Left renal pelvis (tissue), 4 donors: ENCODE results near the gene ZNF280A. TPM values are rescaled to one million over a fixed set of nuclear protein-coding genes. Genes with fewer than 3 reads are reported as not detected.

Experiments used
- DNase-seq, 4 donors: peaks; one replicate each; pipeline ENCODE4 v3.0.0-alpha.2; 2013; ENCODE audit warnings: low read depth in 4 of 4, low spot score in 3 of 4
- polyA plus RNA-seq, 4 donors: library from polyadenylated mRNA; unstranded; fragments of 120-200 nt; gene quantifications; one replicate each; pipeline ENCODE4 v1.2.1, GENCODE V29; 2013; ENCODE audit not compliant: insufficient read length in 4 of 4

ZNF280A gene, protein sequence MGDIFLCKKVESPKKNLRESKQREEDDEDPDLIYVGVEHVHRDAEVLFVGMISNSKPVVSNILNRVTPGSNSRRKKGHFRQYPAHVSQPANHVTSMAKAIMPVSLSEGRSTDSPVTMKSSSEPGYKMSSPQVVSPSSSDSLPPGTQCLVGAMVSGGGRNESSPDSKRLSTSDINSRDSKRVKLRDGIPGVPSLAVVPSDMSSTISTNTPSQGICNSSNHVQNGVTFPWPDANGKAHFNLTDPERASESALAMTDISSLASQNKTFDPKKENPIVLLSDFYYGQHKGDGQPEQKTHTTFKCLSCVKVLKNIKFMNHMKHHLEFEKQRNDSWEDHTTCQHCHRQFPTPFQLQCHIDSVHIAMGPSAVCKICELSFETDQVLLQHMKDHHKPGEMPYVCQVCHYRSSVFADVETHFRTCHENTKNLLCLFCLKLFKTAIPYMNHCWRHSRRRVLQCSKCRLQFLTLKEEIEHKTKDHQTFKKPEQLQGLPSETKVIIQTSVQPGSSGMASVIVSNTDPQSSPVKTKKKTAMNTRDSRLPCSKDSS
- polyA plus RNA-seq = not detected

DNA sequence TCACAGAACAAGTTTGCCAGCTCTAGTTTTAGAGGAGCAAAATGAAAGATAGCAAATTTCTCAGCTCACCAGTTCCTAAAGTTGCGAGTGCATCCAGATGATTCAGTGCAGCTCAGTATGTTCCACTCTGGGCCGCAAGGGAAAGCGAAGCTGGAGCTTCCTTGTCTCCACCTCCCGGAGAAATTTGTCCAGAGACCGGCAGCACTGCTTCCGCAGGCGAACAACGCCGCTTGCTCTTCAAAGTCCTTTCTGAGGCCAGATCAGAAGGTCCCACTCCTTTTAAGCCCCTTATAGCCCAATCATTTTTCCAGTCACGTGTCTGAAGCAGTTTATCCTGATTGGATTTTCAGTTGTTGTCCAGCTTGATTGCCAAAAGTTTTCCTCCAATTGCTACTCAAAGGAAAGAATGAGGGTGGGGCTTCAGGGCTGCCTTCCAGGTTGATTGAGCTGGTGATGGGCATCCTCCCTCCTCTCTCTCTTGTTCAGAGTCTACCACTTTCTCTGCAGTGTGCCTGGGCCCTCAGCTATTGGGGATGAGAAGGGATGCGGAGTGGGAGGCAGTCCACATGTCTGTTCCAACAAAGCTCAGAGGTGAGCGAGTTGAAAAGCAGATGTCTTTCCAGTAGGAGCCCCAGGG lies at the start of gene ZNF280A:
Gene ZNF280A (minus strand): TSS at position 251 of the 637 bp plus-strand sequence. CDS start 4,640 bp downstream, outside the sequence.
- no peak for DNase-seq

DNA sequence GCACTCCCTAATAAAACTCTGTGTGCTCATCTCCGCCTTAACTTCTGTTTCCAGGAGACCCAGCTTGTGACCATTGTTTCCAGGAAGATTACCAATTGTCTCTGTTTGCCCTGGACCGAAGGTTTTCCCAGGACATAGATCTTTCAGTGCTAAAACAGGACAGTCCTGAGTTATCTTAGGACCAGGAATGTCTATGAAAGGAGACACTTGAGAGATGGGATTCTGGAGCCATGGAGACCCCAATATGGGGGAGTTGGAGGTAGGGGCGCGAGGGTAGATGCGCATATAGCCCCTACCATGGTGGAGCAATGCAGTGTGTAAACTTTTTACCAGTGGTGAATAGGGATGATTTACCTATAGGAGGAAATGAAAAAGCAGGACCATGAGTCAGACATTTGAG lies 49.1 kb upstream of the ZNF280A start:
- no peak for DNase-seq

DNA sequence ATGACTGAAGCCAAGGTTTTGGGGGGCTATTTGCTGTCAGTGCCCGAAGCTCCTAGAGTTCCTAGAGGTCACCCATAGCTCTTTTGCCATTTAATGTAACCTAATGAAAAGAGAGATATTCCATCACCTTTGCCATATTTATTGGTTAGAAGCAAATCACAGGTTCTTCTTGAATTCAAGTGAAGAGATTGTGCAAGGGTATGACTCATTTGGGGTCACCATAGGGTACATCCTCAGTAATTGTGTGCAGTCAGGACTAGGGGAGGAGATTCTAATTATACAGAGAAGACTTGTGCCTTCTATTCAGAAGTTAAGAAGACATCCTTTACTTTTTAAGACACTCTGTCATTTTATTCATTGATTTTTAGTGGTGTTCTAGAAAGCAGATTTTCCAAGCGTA lies 45.9 kb upstream of the ZNF280A start:
- no peak for DNase-seq

DNA sequence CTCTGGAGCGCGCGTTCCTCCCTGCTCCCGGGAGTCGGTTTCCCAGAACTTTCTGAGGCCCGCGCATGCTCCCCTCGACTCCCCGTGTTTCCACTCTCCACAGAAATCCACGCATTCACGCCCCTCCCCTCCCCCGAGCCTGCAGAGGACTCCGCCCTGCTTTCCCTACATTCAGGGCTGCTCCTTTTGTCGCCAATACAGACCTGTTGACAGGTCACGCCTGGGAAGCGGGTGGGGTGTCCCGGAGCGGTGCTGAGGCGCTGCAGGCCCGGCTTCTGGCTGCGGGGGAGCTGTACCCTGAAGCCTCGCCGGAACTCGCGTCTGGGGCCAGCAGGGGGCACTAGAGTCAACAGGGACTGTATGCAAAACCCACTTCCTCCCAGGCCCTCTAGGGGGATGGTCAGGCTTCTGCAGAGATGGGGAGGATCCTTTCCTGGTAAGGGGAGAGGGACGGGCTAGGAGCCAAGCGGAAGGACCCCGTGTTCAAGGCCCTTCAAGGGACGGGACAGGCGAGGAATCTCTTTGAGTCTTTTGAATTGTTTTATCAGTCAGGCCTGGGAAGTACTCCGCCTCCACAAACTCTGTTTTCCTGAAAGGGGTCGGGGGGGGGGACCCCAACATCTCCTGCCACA lies 39.0 kb upstream of the ZNF280A start, which contains the start of gene PRAME:
Gene PRAME (minus strand): TSS at position 294 of the 632 bp plus-strand sequence. CDS start 2,433 bp downstream, outside the sequence.
- peak in 3 of 4 donors; percentile 3 to 12 (median 12) for DNase-seq

DNA sequence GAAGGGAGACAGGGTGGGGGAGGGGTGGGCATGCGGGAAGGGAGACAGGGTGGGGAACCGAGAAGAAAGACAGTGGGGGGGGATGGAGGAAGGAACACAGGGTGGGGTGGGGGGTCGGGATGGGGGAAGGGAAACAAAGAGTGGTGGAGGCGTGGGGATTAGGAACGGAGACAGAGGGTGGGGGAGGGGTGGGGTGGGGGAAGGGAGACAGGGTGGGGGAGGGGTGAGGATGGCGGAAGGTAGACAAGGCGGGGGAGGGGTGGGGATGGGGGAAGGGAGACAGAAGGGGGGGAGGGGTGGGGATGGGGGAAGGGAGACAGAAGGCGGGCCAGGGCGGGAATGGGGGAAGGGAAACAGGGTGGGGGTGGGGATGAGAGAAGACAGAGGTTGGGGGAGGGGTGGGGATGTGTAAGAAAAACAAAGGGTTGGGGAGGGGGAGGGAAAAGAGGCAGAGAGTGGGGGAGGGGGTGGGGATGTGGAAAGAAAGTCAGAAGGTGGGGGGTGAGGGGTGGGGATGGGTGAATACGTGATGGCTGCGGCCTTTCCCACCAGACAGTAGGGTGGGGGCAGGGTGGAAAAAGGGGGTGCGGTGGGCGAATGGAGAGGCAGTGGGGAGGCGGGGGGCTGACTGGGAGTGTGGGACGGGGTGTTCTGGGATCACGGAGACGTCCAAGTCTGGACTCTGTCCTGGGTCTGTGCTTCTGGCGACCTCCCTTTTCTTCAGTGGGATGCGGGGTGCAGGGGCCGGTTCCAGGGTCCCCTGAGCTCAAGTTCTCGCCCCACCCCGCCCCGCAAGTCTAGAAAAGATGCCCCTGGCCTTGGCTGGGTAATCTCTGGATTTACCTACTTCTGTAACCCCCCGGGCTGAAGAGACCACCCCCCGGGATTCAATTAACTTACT lies 38.3 kb upstream of the ZNF280A start:
- DNase-seq = no peak

DNA sequence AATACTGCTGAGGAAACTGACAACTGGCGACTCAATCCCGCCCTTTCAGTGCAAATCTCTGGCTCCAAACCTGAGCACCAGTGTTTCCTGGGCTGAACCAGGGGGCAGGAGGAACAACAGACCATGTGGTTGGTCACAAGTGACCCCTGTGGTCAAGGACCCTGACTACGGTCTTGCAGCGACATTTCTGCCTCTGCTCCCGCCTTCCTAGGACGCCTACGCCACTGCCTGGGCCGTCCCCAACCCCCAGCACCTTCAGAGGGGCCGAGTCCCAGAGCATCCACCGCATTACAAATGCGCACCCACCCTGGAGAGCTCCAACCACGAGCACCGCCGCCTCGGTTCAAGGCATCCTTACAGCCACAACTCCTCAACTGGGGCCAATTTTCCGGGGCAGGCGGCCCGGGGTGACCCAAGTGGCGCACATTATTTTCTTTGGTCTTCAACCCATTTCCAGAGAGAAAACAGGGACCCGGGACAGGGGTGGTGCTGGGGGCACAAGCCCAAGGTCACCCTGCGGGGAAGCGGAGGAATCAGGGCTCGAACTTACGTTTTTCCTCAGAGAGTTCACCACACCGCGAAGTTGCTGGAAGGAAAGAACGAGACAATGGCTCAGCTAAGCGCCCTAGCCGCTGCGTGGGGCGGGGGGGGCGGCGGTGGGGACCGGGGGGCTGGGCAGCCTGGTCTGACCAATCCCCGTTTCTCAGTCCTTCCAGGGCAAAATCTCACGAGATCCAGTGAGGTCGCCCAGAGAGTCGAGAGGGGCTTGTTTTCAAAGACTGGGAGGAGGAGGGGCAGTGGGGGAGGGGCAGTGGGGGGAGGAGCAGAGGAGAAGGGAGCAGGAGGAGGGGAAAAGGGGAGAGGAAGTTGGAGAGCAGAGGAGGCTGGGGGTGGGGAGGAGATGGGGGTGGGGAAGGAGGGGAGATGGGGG lies 37.2 kb upstream of the ZNF280A start:
- DNase-seq = no peak

DNA sequence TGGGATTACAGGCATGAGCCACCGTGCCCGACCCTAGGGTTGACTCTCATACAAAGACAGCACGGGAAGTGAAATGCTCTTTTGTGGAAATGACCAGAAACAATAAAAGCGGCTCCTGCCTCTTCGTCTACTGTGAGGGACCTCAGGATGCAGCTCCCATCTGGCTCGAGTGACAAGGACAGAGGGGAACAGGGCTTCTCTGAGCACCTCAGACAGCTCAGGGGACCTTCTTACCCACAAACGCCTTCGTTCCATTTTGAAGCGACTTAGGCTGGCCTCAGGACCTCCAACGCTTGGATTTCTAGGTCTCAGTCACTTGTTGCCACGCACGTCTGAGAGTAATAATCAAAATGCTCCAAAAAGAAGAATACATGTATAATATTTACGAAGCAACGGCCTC lies 36.5 kb upstream of the ZNF280A start:
- no peak for DNase-seq

DNA sequence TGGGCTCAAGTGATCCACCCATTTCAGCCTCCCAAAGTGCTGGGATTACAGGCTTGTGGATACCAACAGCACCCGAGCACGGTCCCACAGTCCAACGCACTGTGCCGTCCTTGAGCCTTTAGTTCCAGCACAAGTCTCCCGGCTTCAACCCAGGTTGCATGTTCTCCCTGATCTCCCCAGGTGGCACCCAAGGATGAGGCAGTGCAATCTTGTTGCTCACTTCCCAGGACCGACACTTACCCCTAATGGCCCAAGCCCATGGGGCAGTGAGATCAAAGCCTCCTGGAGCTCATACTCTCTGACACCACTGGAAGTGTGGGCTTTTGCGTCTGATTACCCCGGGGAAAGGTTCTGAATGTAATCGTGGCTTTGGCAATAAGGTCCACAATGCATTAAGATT lies 35.5 kb upstream of the ZNF280A start:
- no peak for DNase-seq

DNA sequence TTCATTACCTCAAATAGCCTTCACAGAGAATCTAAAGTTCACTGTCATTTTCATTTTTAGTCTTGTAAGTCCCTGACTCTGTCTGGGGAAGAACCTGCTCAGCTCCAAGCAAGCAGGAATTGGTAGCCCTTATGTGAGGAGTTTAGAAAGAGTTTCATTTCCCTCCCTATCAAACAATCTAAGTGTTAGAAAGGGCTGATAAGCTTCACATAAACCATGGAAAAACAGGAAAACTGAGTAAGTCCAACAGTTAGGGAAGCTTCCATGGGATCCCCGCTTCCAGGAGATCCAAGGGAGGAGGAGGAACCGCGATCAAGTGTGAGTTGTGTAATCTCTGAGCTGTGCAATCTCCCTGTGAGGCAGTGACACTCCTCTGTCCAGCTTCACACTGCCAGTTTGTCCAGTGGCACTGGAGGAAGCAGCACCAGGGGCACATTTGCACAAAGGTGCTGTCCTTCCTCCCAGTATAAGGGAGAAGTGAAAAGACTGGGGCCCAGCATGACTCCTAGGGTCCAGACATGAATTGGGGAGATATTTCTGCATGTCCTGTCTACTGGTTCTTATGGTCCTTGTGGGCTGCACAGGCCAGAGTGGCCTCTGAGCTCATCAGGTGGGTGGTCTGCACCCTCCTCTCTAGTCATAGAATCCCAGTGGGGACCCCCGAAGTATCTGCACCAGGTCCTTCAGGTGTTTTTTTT lies 34.7 kb upstream of the ZNF280A start:
- no peak for DNase-seq

DNA sequence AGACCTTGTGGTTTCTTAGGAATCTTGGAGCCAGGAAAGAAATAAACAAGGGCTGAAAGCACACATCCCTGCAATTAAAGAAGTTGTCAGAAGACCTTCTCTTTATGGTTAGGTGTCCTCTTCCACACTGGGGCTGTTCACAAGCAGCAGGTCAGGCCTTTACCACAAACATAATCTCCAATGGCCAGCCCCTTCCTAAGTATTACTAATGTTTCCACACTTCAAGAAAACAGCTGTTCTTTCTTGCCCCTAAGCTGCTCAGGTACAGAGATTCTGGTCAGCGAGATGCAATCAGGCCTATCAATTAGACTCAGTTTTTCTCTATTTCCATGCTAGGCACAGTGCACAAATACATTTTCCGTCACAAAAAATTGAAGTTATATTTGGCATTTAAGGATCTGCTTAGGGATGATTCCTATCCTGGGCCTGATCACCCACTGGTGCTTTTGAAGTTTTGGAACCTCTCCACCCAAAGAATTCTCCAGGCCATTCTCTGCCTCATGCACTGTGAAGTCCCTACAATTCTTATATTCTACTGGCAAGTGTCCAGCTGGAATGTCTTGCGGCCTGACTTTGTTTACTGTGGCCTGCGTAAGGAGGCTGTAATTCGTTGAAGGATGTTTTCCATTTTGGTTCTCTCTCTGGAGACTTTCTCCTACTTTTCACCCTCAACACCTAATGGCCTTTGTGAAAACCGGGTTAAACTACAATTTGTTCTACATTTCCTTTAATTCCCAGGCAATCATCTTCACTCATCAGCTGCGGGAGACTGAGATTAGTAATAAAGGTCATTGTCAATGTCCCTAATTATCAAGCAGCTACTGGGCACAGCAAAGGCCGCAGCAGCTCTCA lies 33.9 kb upstream of the ZNF280A start:
- no peak for DNase-seq

DNA sequence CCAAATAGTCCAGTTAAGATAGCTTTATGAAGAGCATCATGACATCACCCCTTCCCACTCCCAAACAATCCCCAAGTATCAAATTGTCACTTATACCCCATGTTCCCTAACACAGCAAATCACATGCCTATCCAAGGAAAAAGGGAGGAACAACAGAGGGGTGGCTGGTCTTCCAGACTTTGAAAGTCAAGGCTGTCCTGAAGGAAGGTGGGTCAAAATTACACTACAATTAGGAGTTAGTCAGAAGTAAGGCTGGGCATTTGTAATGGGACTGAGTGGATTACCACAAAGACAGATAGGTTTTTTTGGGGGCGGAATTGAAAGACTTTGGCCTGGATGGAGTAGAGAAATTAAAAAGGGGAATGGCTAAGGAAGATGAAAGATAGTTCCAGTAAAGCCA lies 33.1 kb upstream of the ZNF280A start:
- DNase-seq = no peak

DNA sequence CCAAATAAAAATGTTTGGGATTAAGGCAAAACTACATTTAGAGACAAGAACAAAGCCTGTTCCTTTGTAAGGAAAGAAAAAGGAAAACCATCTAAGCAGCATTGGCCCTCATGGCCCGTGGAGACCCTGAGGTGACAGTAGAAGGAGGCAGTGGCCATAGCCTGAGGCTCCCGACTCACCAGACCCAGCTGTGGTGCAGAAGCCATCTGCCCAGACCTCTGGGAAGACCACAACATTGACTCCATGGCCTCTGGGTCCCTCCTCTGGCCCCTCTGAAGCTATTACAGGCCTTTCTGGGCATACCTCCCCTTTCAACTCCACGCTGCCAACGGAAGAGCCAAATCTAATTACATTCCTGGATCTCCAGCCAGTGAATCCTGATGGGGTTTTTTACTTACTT lies 32.6 kb upstream of the ZNF280A start:
- no peak for DNase-seq

DNA sequence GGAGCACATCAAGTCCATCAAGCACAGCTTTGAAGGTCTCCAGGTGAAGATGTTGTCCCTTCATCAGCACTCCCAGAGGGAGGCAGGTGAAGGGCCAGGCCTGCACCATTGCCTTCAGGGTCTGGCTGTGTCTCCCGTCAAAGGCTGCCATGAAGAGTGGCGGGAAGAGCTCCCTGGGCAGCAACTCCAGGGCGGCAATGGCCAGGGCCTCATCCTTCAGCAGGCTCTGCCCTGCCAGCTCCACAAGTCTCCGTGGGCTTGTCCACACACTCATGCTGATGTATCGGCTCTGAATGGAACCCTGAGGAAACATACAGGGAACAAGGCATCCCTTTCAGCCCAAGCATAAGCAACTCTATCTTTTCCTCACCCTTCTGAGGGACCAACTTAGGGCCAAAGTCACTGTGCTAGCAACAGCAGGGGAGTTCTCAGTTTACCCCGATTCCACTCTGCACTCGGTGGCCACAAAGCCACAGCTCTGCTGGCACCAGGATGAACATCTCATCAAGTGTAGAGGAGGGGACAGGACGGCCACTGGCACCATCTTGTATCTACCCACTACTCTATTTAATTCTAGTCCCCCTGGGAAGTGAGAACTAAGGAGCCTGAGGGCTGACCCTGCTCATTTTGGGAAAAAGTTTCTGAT lies 30.8 kb upstream of the ZNF280A start:
- no peak for DNase-seq

DNA sequence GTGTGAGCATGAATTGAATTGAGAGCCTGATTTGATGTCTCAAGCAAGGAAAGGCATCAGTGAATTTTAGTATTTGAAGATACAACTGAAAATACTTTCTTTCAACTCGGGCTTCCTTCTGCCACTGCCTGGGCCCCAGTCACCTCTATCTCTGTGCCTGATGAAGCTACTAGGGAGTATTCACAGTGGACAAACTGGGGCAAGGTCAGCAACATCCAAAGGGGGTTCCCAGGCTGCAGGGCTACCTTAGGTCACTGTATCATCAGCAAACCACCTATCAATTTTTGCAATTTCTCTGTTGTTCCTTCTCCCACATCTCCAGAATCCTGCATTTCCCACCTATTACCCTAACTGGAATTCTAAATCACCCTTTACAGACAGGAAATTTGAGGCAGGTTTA lies 28.8 kb upstream of the ZNF280A start:
- DNase-seq = no peak

DNA sequence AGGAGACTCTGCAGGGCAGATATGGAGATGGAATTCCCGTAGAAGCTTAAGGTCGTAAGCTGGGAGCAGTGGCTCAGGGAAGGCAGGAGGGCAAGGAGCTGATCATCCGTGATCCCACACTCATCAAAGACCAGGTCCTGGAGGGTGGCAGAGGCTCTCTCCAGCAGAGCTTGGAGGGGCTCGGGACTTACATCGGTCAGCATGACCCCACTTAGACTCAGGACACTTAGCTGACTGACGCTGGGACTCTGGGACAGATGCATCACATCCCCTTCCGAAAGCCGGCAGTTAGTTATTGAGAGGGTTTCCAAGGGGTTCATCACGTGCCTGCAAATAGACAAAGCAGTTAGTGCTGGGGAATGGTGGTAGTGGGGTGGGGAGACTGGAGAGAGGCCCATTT lies 28.2 kb upstream of the ZNF280A start:
- DNase-seq = no peak

DNA sequence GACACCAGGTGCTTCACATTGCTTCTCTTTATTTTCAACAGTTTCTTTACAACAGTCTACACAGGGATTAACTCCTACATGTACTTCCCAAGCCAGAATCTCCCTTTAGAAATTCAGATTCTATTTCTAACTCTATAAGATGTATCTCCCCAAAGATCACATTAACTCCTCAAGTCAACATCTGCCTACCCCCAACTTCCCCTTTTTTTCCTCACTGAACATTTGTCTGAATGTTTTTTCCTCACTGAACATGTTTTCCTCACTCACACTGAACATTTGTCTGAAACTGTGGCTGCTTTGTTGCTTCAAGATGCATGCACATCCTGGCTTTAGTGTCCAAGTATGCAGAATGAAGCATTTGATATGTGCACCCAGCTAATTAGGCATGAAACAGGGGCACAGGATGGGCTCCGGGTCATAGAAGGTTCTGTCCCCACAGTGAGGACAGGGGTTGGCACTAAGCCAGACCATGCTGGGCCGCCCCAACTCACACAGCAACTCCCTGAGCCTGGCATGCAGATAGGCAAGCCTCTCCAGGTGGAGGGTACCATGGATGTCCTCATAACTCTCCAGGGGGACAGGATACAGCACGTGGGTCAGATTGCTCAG lies 27.7 kb upstream of the ZNF280A start:
- DNase-seq = no peak

DNA sequence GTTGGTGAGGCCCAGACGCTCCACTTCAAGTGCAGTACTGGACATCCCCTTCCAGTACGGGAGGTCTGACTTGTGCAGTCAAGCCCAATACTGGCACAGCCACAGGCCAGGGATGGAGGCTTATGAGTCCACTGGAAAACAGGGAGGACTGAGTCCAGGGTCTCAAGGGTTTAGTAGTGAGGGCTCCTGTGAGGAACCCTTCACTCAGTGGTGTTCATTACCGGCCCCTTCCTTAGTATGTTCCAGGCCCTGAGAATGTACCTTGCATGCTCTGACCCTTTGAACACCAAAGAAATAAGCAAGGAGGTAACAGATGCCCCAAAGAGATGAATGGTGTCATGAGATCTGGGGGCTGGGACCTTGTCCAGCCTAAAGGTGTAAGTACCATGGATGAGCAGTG lies 27.2 kb upstream of the ZNF280A start:
- DNase-seq = no peak
